Prostate gland (tissue), 2 donors: ENCODE results near the gene TEKT2.

Experiments
- POLR2A ChIP-seq: fragments of 450-650 bp; IDR thresholded peaks from one replicate; pipeline ENCODE4 v1.6.1; 2016; ENCODE audit warnings: antibody characterized with exemption, mild to moderate bottlenecking
- POLR2AphosphoS5 ChIP-seq: sonication (generic); formaldehyde crosslinking; IDR thresholded peaks from one replicate; pipeline ENCODE4 v1.6.1; 2017; ENCODE audit warnings: antibody characterized with exemption
- TF ChIP-seq, protein P1 (sequence below), 4 experiments: fragments of 200-600 bp in 2 of 4; fragments of 450-650 bp in 2 of 4; sonication (generic) in 2 of 4; IDR thresholded peaks; 1 replicate in 3 of 4; 2 replicates in 1 of 4; pipeline ENCODE4 v1.5.1; 2016 to 2019; ENCODE audit warnings: antibody characterized with exemption in 4 of 4, mild to moderate bottlenecking in 2 of 4, moderate library complexity in 2 of 4

- TF ChIP-seq, protein P1, sequence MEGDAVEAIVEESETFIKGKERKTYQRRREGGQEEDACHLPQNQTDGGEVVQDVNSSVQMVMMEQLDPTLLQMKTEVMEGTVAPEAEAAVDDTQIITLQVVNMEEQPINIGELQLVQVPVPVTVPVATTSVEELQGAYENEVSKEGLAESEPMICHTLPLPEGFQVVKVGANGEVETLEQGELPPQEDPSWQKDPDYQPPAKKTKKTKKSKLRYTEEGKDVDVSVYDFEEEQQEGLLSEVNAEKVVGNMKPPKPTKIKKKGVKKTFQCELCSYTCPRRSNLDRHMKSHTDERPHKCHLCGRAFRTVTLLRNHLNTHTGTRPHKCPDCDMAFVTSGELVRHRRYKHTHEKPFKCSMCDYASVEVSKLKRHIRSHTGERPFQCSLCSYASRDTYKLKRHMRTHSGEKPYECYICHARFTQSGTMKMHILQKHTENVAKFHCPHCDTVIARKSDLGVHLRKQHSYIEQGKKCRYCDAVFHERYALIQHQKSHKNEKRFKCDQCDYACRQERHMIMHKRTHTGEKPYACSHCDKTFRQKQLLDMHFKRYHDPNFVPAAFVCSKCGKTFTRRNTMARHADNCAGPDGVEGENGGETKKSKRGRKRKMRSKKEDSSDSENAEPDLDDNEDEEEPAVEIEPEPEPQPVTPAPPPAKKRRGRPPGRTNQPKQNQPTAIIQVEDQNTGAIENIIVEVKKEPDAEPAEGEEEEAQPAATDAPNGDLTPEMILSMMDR (IDR thresholded peaks at IDR 0.05) = no peak
- TF ChIP-seq POLR2AphosphoS5 (no peak), POLR2A (no peak)
Observed at GRCh38 chr1:36132029-36132428, 48.1 kb downstream of the TEKT2 start.
